K562 (cell line): ENCODE measurements around the gene PRKG1. TPM values are rescaled to one million over a fixed set of nuclear protein-coding genes. Genes with fewer than 3 reads are reported as not detected.

Experiments
- ATAC-seq: fragments of 200-7000 bp; cut with Tn5 transposase; 3 replicates; pipeline ENCODE4 v1.9.1; 2020; ENCODE audit warnings: moderate library complexity
- BruUV-seq: library from RNA; stranded (reverse); fragments of 400-500 nt; replicated peaks from 2 replicates; lab custom pipeline; 2021; lab: Mats Ljungman, UMichigan
- CTCF ChIA-PET: fragments of 300-600 bp; formaldehyde crosslinking; extraction: SDS; loops from one replicate; lab custom pipeline; 2021; ENCODE audit warnings: low intra/inter-chr PET ratio; lab: Yijun Ruan, JAX
- POLR2A ChIA-PET: fragments of 300-600, 350-650 bp; sonication (Branson Sonifier 250); formaldehyde crosslinking; extraction: SDS; loops from one replicate; lab custom pipeline; 2021; ENCODE audit warnings: antibody characterized with exemption, inconsistent platforms; lab: Yijun Ruan, JAX
- DNase-seq, 4 experiments: peaks; one replicate each; pipeline versions ENCODE4 v3.0.0 to v3.0.0-alpha.2; 2011 to 2018; ENCODE audit warnings: low spot score in 3 of 4, mixed read lengths in 3 of 4; ENCODE audit errors: extremely low read depth in 1 of 4
- FAIRE-seq: peaks from 2 replicates; lab custom pipeline; 2011; peaks lifted over from hg19 to GRCh38; lab: Jason Lieb, UNC
- H2AFZ ChIP-seq: 2 replicates; pipeline ENCODE4 v1.6.0; 2011; ENCODE audit warnings: low read depth, low read length, control low read depth, inconsistent platforms
- H3K27ac ChIP-seq: fragments of 200-600 bp; 3 replicates; pipeline ENCODE4 v1.8.0; 2011; ENCODE audit warnings: low read depth, mild to moderate bottlenecking, control low read depth, inconsistent platforms, low read length, moderate library complexity, mixed read lengths; ENCODE audit errors: extremely low read depth
- H3K27me3 ChIP-seq, 2 experiments: fragments of 300-600 bp in 1 of 2; 2 replicates in 1 of 2; 3 replicates in 1 of 2; pipeline versions ENCODE4 v1.6.0 to v1.8.0; 2011; ENCODE audit warnings: inconsistent platforms in 2 of 2, low read length in 2 of 2, mild to moderate bottlenecking in 1 of 2, mixed read lengths in 1 of 2, moderate library complexity in 1 of 2; ENCODE audit not compliant: control insufficient read depth in 2 of 2, insufficient read depth in 2 of 2
- H3K36me3 ChIP-seq: fragments of 300-600 bp; 3 replicates; pipeline ENCODE4 v1.8.0; 2011; ENCODE audit warnings: mild to moderate bottlenecking, low read length, inconsistent platforms; ENCODE audit not compliant: control insufficient read depth, insufficient read depth
- H3K4me1 ChIP-seq, 2 experiments: fragments of 200-600 bp in 1 of 2; replicated peaks in 1 of 2; 2 replicates in 1 of 2; 3 replicates in 1 of 2; pipeline versions ENCODE4 v1.5.1 to v1.8.0; 2011; ENCODE audit warnings: inconsistent platforms in 2 of 2, low read length in 2 of 2, mild to moderate bottlenecking in 1 of 2, mixed read lengths in 1 of 2, moderate library complexity in 1 of 2; ENCODE audit not compliant: control insufficient read depth in 2 of 2, insufficient read depth in 2 of 2
- H3K4me2 ChIP-seq: 2 replicates; pipeline ENCODE4 v1.6.1; 2011; ENCODE audit warnings: low read length, control low read depth, inconsistent platforms, mixed read lengths; ENCODE audit not compliant: insufficient read depth
- H3K4me3 ChIP-seq: fragments of 200-600 bp; sonication (generic), shearing (Covaris generic); 2 replicates; pipeline ENCODE4 v1.5.1; 2016; ENCODE audit warnings: control low read depth, inconsistent platforms
- H3K79me2 ChIP-seq: fragments of 200-600 bp; 3 replicates; pipeline ENCODE4 v1.8.0; 2011; ENCODE audit warnings: low read length, inconsistent platforms; ENCODE audit not compliant: control insufficient read depth, insufficient read depth
- H3K9ac ChIP-seq, 2 experiments: 2 replicates each; pipeline versions ENCODE4 v1.6.0 to v1.6.1; 2011; ENCODE audit warnings: low read depth in 2 of 2, low read length in 2 of 2, control low read depth in 1 of 2, inconsistent platforms in 1 of 2, mild to moderate bottlenecking in 1 of 2, mixed read lengths in 1 of 2; ENCODE audit not compliant: insufficient read depth in 1 of 2
- H3K9me1 ChIP-seq: one replicate; pipeline ENCODE4 v1.6.0; 2011; ENCODE audit warnings: inconsistent platforms, mild to moderate bottlenecking, low read length, moderate library complexity; ENCODE audit not compliant: control insufficient read depth, insufficient read depth
- H3K9me3 ChIP-seq: replicated peaks from 2 replicates; pipeline ENCODE4 v1.5.1; 2011; ENCODE audit warnings: low read depth, low read length, inconsistent platforms; ENCODE audit not compliant: control insufficient read depth, insufficient read depth
- H4K20me1 ChIP-seq: replicated peaks from 2 replicates; pipeline ENCODE4 v1.6.1; 2011; ENCODE audit warnings: low read length, inconsistent platforms, mixed read lengths; ENCODE audit not compliant: control insufficient read depth, insufficient read depth
- DNMT1 ChIP-seq: fragments of 450-650 bp; IDR thresholded peaks from 2 replicates; pipeline ENCODE4 v1.6.1; 2016; ENCODE audit warnings: antibody characterized with exemption, mild to moderate bottlenecking
- HCFC1 ChIP-seq: IDR thresholded peaks from 2 replicates; pipeline ENCODE4 v1.6.1; 2012; ENCODE audit warnings: low read depth, low read length, improper control_type of control experiment
- PHF20 ChIP-seq: fragments of 450-650 bp; IDR thresholded peaks from 2 replicates; pipeline ENCODE4 v1.6.1; 2018; ENCODE audit not compliant: partially characterized antibody
- TCF15 ChIP-seq: fragments of 250-450 bp; sonication (Bioruptor Pico); IDR thresholded peaks from 2 replicates; pipeline ENCODE4 v1.8.0; 2022; ENCODE audit warnings: moderate library complexity, mild to moderate bottlenecking, inconsistent platforms
- TSC22D4 ChIP-seq: fragments of 450-650 bp; IDR thresholded peaks from 2 replicates; pipeline ENCODE4 v1.6.1; 2016; ENCODE audit warnings: missing genetic modification characterization, missing biosample characterization, control low read depth
- ZNF318 ChIP-seq, 2 experiments: fragments of 450-650 bp; IDR thresholded peaks; 2 replicates each; pipeline ENCODE4 v1.6.1; 2016; ENCODE audit warnings: mild to moderate bottlenecking in 2 of 2, borderline replicate concordance in 1 of 2, low read depth in 1 of 2, moderate library complexity in 1 of 2
- ZNF398 ChIP-seq: fragments of 250-450 bp; sonication (Bioruptor Pico); IDR thresholded peaks from 2 replicates; pipeline ENCODE4 v1.8.0; 2021; ENCODE audit warnings: moderate library complexity, mild to moderate bottlenecking, inconsistent platforms
- in situ Hi-C: fragments of 300-500 bp; cut with MboI; formaldehyde crosslinking; loops from 4 replicates; pipeline ENCODE4 v1.15.0; 2018; ENCODE audit warnings: inconsistent platforms, mixed read lengths
- intact Hi-C: fragments of 100-400 bp; cut with micrococcal nuclease; formaldehyde crosslinking; loops from 2 replicates; pipeline ENCODE4 v1.14.2; 2022
- polyA plus RNA-seq, 8 experiments: library from polyadenylated mRNA; depleted of rRNA in 4 of 8; stranded (reverse) in 5 of 8; unstranded in 3 of 8; fragments of >200 nt; fragmentation: Nextera tagmentation in 2 of 8; fragmentation: Illumina TruSeq in 1 of 8; extraction: Ambion mirVana in 2 of 8; extraction: Trizol in 1 of 8; gene quantifications; 2 replicates each; pipeline versions ENCODE4 v1.2.1 to v1.2.3, GENCODE V29; 2011 to 2014; ENCODE audit warnings: inconsistent platforms in 1 of 8, missing spikeins in 1 of 8
- total RNA-seq, 7 experiments: library from RNA; depleted of rRNA in 6 of 7; stranded (reverse); fragments of >200 nt in 6 of 7; fragmentation: Illumina TruSeq in 2 of 7; extraction: Trizol in 2 of 7; gene quantifications; 2 replicates each; pipeline versions ENCODE4 v1.2.1 to v1.2.3, GENCODE V29; 2011 to 2021; ENCODE audit warnings: low replicate concordance in 1 of 7

The PRKG1 gene
- total and polyA plus RNA-seq, 9 of the 15 experiments (the other 6 are each of a cell fraction or from before 2014, with no cell fraction given), result 0.22 TPM; not detected in 8

GRCh38 chr10:51718804-51719291, 644.6 kb downstream of the PRKG1 start:
- CTCF ChIA-PET, result no interaction called here
- Histone ChIP-seq H3K27ac (no peak overlapping the region), H3K27me3 (no peaks in the 10 kb centered on the region), H4K20me1 (no peaks in the 10 kb centered on the region), H3K9me3 (no peaks in the 10 kb centered on the region), H3K9me1 (no peaks in the 10 kb centered on the region)
- no peak for DNase-seq
- intact Hi-C loops (no loop called here), in situ Hi-C loops (no loop called here)
- BruUV-seq, result no TSS peak
- POLR2A ChIA-PET, result no interaction called here
- TF ChIP-seq TSC22D4 (no peak), ZNF398 (CRISPR knock-in tag) (no peak), DNMT1 (no peak), TCF15 (CRISPR knock-in tag) (no peak), ZNF318 (IDR thresholded peaks at IDR 0.05; ENCODE audit: borderline replicate concordance in 1 of 2, low read depth in 1 of 2) (no peak), PHF20 (no peak), HCFC1 (no peak)
- TF ChIP-seq, all 486 proteins: peak for 0
- Histone ChIP-seq H3K4me1 (no peaks in the 10 kb centered on the region), H2AFZ (no peak overlapping the region), H3K4me2 (no peak overlapping the region), H3K79me2 (no peaks in the 10 kb centered on the region), H3K9ac (no peak overlapping the region), H3K36me3 (no peaks in the 10 kb centered on the region), H3K4me3 (no peak overlapping the region)
- FAIRE-seq (no peak), ATAC-seq (no peak)
